ENCODE data around the gene CDH4.
A peak's percentile ranks its signal among the peaks of the same experiment; 100 is the strongest.

Gene CDH4

GRCh38 chr20:61796738-61797137 is 544.7 kb downstream of the CDH4 start:
- DNase-seq (ENCODE audit: low spot score), result no peak

- peak; percentile 29 for DNase-seq (ENCODE audit: low spot score)
Observed at GRCh38 chr20:61797200-61797599, 545.1 kb downstream of the CDH4 start.

GRCh38 chr20:61797971-61798411 is 545.9 kb downstream of the CDH4 start:
- DNase-seq (ENCODE audit: low spot score), result no peak

- DNase-seq (ENCODE audit: low spot score), result no peak
Observed at GRCh38 chr20:61798632-61799031, 546.6 kb downstream of the CDH4 start.

- no peak for DNase-seq (ENCODE audit: low spot score)
Observed at GRCh38 chr20:61799394-61799923, 547.4 kb downstream of the CDH4 start.

- no peak for DNase-seq (ENCODE audit: low spot score)
Observed at GRCh38 chr20:61799928-61800327, 547.9 kb downstream of the CDH4 start.

GRCh38 chr20:61800359-61801064 is 548.5 kb downstream of the CDH4 start:
- no peak for DNase-seq (ENCODE audit: low spot score)

- DNase-seq (ENCODE audit: low spot score), result no peak
Observed at GRCh38 chr20:61801065-61801360, 549.0 kb downstream of the CDH4 start.

- no peak for DNase-seq (ENCODE audit: low spot score)
Observed at GRCh38 chr20:61801428-61801827, 549.4 kb downstream of the CDH4 start.

GRCh38 chr20:61801857-61802442 is 549.9 kb downstream of the CDH4 start:
- no peak for DNase-seq (ENCODE audit: low spot score)

- no peak for DNase-seq (ENCODE audit: low spot score)
Observed at GRCh38 chr20:61802721-61803311, 550.8 kb downstream of the CDH4 start.

- DNase-seq (ENCODE audit: low spot score), result no peak
Observed at GRCh38 chr20:61803416-61803914, 551.4 kb downstream of the CDH4 start.

- no peak for DNase-seq (ENCODE audit: low spot score)
Observed at GRCh38 chr20:61803915-61804751, 552.1 kb downstream of the CDH4 start.

GRCh38 chr20:61804752-61805295 is 552.8 kb downstream of the CDH4 start:
- DNase-seq (ENCODE audit: low spot score), result no peak

GRCh38 chr20:61805365-61805764 is 553.3 kb downstream of the CDH4 start:
- no peak for DNase-seq (ENCODE audit: low spot score)

- no peak for DNase-seq (ENCODE audit: low spot score)
Observed at GRCh38 chr20:61805781-61806180, 553.7 kb downstream of the CDH4 start.

- DNase-seq (ENCODE audit: low spot score), result no peak
Observed at GRCh38 chr20:61806314-61806713, 554.3 kb downstream of the CDH4 start.

GRCh38 chr20:61806995-61807394 is 554.9 kb downstream of the CDH4 start:
- no peak for DNase-seq (ENCODE audit: low spot score)

- no peak for DNase-seq (ENCODE audit: low spot score)
Observed at GRCh38 chr20:61807471-61808160, 555.6 kb downstream of the CDH4 start.

- DNase-seq (ENCODE audit: low spot score), result no peak
Observed at GRCh38 chr20:61808447-61808846, 556.4 kb downstream of the CDH4 start.

GRCh38 chr20:61809006-61809770 is 557.1 kb downstream of the CDH4 start:
- no peak for DNase-seq (ENCODE audit: low spot score)
